ENCODE measurements around the gene CXCL14.

The CXCL14 gene

GRCh38 chr5:135615581-135616260, 36.9 kb upstream of the CXCL14 start:
- DNase-seq (ENCODE audit: low read depth in 2 of 2), result peak in 1 of 2 donors; percentile 1
- H3K4me3 ChIP-seq (replicated peaks in 1 of 2; ENCODE audit: low read depth in 2 of 2, low read length in 2 of 2), result no peak overlapping the region
- TF ChIP-seq CTCF (IDR thresholded peaks at IDR 0.05; ENCODE audit: low read depth, low read length), result no peak

GRCh38 chr5:135615171-135615570, 36.4 kb upstream of the CXCL14 start:
- DNase-seq (ENCODE audit: low read depth in 2 of 2), result no peak
- H3K4me3 ChIP-seq (replicated peaks in 1 of 2; ENCODE audit: low read depth in 2 of 2, low read length in 2 of 2), result no peak overlapping the region
- no peak for TF ChIP-seq CTCF (IDR thresholded peaks at IDR 0.05; ENCODE audit: low read depth, low read length)

- TF ChIP-seq CTCF (IDR thresholded peaks at IDR 0.05; ENCODE audit: low read depth, low read length), result no peak
- DNase-seq (ENCODE audit: low read depth in 2 of 2), result no peak
- H3K4me3 ChIP-seq (replicated peaks in 1 of 2; ENCODE audit: low read depth in 2 of 2, low read length in 2 of 2), result no peak overlapping the region
These were observed 31.2 kb upstream of the CXCL14 start for GRCh38 chr5:135609981-135610380.

- no peak overlapping the region for H3K4me3 ChIP-seq (replicated peaks in 1 of 2; ENCODE audit: low read depth in 2 of 2, low read length in 2 of 2)
- no peak for TF ChIP-seq CTCF (IDR thresholded peaks at IDR 0.05; ENCODE audit: low read depth, low read length)
- DNase-seq (ENCODE audit: low read depth in 2 of 2), result no peak
These were observed 30.1 kb upstream of the CXCL14 start for GRCh38 chr5:135608761-135609443.

- no peak overlapping the region for H3K4me3 ChIP-seq (replicated peaks in 1 of 2; ENCODE audit: low read depth in 2 of 2, low read length in 2 of 2)
- no peak for DNase-seq (ENCODE audit: low read depth in 2 of 2)
- no peak for TF ChIP-seq CTCF (IDR thresholded peaks at IDR 0.05; ENCODE audit: low read depth, low read length)
These were observed 29.6 kb upstream of the CXCL14 start for GRCh38 chr5:135608361-135608760.

GRCh38 chr5:135606431-135606830, 27.6 kb upstream of the CXCL14 start:
- no peak for DNase-seq (ENCODE audit: low read depth in 2 of 2)
- no peak overlapping the region for H3K4me3 ChIP-seq (replicated peaks in 1 of 2; ENCODE audit: low read depth in 2 of 2, low read length in 2 of 2)
- TF ChIP-seq CTCF (IDR thresholded peaks at IDR 0.05; ENCODE audit: low read depth, low read length), result no peak
